ENCODE results near the gene TMEM240.
"Not testable (repeated sequence)": the region's sequence is repeated elsewhere in the genome, so short reads cannot be mapped to it uniquely, and the experiment has no call there.

DNA sequence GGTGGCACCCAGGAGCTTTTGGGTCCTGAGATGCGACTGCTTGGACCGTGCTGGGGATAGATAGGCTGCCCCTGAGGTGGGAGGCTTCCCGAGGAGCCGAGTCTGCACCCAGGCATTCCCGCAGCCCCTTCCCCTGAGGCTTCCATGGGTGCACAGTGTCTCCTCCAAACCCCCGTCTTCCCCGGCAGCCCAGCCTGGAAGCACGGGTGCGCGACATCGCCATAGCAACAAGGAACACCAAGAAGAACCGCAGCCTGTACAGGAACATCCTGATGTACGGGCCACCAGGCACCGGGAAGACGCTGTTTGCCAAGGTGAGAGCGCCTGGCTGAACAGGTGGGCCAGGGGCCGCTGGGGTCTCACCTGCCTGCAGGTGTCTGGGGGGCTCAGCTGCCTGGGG lies 16.8 kb downstream of the TMEM240 start:
- not testable (repeated sequence) for TF ChIP-seq CTCF (conservative IDR thresholded peaks at IDR 0.05; ENCODE audit: low read depth, low read length); EZH2 (IDR thresholded peaks at IDR 0.05; ENCODE audit: low read length, unreplicated experiment); EZH2phosphoT487 (IDR thresholded peaks at IDR 0.05; ENCODE audit: borderline replicate concordance, low read length)

Measured in PC-3 (cell line).